HG02973 (cell line): ENCODE data around the gene NCKIPSD.

Experiments used
- ATAC-seq: cut with Tn5 transposase; IDR thresholded peaks from one replicate; pipeline ENCODE4 v1.9.1; 2021; ENCODE audit warnings: moderate library complexity; ENCODE audit not compliant: unreplicated experiment

The NCKIPSD gene

GRCh38 chr3:48628277-48629017 lies 57.3 kb downstream of the NCKIPSD start:
- no peak for ATAC-seq

DNA sequence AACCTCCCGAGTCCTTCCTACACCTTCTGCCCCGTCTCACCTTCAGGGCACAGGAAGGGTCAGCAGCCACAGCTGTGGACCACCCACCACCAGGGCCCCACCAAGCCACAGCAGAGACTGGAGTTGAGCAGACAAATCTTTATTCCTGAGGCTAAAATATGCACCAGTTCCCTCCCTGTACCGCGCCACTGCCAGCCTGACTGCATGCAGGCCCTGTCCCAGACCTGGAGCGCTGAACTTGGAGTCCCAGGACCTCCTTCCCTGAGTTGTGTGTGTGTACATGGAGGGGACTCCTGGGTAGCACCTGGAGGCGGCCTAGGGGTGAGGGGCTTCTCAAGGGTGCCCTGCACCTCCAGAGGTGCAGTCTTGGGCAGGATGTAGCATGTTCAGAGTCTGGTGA lies 60.1 kb downstream of the NCKIPSD start:
- ATAC-seq, result no peak

DNA sequence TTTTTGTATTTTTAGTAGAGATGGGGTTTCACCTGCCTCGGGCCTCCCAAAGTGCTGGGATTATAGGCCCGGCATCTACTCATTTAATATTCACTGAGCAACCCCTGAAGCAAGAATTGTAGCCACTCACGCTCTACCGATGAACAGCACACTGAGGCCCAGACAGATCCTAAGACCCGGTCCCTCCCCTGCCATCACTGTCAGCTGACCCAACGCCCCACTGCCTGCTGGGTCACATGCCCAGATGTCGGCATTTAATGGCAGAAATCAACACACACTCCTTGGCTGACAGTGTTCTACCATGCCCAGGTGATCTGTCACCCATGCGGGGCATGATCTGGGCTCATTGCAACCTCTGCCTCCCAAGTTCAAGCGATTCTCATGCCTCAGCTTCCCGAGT lies 60.9 kb downstream of the NCKIPSD start:
- ATAC-seq, result no peak

DNA sequence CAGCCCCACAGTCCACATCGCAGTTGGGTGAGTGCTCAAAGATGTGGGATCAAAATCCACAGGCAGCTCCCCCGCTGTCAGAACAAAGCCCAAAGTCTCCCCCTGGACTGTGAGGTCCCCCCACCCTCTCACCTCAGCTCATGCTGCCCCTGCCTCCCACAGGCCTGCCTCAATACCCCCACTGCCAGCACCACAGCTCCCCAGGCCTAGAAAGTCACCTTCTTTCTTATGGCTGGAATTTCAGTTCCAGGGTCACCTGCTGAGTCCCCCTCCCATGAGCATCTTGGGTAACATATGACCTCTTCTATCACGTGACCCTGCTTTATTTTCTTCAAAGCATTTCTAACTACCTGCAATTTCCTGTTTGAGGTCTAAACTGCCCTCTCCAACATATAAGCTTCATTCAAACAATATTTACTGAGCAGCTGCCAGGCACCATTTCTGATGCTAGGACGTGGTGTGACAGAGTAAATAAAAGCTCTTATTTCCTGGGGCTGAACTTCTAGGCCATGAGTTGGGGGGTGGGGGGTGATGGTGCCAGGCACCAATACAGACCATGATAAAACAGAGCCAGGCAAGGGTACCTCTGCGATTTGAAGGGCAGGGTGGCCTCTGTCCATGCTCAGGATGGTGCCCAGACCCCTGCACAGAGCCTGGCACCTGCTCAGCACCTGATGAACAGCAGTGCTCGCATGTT lies 61.7 kb downstream of the NCKIPSD start:
- no peak for ATAC-seq
